ENCODE results near the gene POLRMT. TPM values are rescaled to one million over a fixed set of nuclear protein-coding genes. Genes with fewer than 3 reads are reported as not detected.
A peak's percentile ranks its signal among the peaks of the same experiment; 100 is the strongest.
"Not testable (repeated sequence)": the region's sequence is repeated elsewhere in the genome, so short reads cannot be mapped to it uniquely, and the experiment has no call there.

The POLRMT gene
- total RNA-seq, 1 experiment from 2014 or later, result 86.9 TPM

GRCh38 chr19:594265-594870 lies 39.0 kb downstream of the POLRMT start:
- no peak for DNase-seq (ENCODE audit: low read depth)

DNA sequence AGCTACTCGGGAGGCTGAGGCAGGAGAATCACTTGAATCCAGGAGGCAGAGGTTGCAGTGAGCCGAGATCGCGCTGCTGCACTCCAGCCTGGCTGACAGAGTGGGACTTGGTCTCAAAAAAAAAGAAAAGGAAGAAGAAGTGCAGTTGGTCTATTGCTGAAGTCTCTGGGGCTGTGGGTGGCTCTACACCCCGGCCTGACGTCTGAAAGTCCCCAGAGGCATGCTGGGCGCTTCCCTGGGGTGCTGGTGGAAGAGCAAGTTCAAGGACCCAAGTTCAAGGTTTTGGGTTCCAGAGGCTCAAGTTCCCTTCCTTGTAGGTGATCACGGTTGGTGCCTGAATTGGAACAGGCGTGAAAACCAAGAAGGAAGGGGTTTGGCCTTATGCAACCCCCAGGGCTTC lies 39.8 kb downstream of the POLRMT start:
- DNase-seq (ENCODE audit: low read depth), result no peak

- DNase-seq (ENCODE audit: low read depth), result no peak
These were observed 40.3 kb downstream of the POLRMT start for GRCh38 chr19:593055-593454.

DNA sequence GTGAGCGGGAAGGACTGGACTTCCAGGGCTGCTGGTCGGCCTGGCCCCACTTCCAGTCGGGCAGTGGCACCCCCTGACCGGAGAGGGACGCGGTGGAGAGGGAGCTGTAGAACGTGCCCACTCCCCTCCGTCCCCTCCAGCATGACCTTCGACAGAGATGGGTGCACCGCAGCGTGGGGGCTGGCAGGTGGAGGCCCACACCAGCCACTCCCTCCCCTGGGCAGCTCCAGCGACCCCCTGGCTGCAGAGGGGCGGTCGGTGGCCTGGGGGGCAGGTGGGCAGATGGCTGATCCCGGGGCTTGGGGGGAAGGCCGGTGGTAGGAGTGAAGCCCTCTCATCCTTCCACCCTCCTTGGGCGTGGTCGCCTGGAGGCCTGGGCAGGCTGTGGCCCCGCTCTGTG lies 41.2 kb downstream of the POLRMT start:
- no peak for DNase-seq (ENCODE audit: low read depth)

DNA sequence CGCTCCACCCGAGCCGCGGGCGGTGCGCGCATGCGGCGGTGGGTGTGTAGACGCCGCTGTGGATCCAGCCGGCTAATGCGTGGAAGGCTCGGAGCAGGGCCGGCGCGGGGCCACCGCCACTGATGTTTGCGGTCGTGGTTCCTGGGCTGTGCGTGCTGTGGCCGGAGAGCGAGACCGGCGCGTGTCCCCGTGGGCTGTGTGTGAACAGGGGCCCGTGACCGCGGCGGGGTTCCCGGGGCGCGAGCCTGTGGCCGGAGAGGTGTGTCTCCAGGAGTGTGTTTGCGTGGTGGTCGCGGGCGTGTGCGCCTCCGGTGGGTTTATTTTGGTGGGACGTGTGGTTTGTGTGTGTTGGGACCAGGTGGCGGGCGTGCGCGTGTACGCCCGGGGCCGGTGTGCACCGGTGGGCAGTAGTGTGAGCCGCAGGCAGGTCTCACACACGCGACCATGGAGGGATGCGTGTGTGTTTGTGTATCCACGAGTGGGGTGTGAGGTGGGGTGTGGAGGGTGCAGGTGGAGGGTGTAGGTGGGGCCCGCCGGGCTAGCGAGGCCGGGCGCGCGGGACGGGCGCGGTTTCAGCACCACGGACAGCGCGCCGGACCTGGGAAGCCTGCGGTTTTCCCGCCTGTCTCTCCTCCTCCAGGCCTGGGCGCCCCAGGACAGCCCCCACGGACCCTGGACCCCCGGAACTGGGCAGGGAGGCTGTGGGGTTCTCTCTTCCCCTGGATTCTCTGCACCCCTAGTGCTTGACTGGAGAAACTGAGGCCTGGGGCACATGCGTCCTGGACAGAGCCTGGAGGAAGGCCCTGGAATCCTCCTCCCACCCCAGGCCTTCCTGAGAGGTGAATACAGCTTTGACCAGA lies 42.0 kb downstream of the POLRMT start:
- no peak for DNase-seq (ENCODE audit: low read depth)

DNA sequence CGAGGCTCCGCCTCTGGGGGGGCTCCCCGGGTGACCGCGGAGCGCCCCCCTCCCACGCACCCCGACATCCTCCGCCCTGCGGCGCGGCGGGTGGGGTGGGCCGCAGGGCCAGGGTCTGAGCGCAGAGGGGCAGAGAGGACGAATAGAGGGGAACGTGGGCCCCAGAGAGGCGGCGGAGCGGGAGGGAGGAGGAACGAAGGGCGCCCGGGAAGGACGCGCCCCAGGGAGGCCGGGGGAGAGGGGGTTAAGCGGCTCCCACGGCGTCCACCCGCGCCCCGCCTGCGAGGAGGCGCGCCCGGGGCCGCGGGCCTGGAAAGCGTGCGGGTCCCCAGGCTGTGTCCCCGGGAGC lies 42.6 kb downstream of the POLRMT start:
- DNase-seq (ENCODE audit: low read depth), result no peak

DNA sequence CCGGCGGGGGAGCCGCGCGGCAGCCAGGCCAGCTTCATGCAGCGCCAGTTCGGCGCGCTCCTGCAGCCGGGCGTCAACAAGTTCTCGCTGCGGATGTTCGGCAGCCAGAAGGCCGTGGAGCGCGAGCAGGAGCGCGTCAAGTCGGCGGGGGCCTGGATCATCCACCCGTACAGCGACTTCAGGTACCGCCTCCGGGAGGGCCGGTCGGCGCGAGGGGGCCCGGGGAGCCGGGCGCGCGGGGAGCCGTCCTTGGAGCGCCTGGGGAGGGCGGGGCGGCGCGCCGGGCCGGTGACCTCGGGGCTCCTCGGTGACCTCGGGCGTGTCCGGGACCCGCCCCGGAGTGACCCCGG lies 43.0 kb downstream of the POLRMT start:
- DNase-seq (ENCODE audit: low read depth), result no peak

DNA sequence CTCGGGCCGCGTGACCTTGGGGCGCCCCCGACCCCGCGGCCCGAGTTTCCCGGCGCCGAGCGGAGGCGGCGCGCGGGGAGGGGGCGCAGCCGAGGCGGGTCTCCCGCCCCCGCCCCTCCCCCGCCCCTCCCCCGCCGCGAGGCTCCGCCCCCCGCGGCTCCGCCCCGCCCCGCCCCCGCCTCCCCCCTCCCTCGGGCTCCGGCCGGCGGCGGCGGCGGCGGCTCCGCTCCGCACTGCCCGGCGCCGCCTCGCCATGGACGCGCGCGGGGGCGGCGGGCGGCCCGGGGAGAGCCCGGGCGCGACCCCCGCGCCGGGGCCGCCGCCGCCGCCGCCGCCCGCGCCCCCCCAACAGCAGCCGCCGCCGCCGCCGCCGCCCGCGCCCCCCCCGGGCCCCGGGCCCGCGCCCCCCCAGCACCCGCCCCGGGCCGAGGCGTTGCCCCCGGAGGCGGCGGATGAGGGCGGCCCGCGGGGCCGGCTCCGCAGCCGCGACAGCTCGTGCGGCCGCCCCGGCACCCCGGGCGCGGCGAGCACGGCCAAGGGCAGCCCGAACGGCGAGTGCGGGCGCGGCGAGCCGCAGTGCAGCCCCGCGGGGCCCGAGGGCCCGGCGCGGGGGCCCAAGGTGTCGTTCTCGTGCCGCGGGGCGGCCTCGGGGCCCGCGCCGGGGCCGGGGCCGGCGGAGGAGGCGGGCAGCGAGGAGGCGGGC lies 43.5 kb downstream of the POLRMT start, which contains the start of gene HCN2:
Gene HCN2 (plus strand): TSS at position 189 of the 703 bp plus-strand sequence. CDS start 65 bp downstream, at position 254.
- no peak for DNase-seq (ENCODE audit: low read depth)

GRCh38 chr19:588741-589692 lies 44.3 kb downstream of the POLRMT start:
- no peak for DNase-seq (ENCODE audit: low read depth)

DNA sequence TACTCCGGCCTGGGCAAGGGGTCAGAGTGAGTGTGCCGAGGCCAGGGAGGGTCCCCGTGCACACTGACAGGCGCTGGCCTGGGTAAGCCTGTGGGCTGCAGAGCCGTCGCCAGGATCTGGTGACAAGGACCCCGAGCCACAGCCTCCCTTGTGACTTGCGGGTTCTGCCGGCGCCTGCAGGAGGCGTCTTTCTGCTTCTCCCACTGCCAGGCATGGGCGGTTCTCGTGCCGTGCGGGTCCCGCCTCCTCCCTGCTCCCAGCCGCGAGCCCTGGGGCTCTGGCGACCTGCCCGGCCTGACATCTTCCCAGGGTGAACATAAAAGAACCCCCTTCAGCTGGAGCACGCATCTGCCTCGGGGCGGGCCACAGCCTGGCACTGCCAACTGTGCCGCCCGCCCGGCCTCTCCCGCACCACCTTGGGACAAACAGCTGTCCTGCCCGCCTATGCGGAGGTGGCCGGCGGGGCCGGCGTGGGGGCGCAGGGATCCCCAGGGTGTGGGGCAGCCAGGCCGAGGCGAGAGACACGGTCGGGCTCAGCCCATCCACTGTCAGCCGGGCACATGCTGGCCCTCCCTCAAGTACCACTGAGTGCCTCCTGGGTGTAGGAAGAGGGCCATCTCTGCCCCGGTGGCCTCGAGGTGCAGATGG lies 45.1 kb downstream of the POLRMT start:
- peak; percentile 59 for DNase-seq (ENCODE audit: low read depth)

DNA sequence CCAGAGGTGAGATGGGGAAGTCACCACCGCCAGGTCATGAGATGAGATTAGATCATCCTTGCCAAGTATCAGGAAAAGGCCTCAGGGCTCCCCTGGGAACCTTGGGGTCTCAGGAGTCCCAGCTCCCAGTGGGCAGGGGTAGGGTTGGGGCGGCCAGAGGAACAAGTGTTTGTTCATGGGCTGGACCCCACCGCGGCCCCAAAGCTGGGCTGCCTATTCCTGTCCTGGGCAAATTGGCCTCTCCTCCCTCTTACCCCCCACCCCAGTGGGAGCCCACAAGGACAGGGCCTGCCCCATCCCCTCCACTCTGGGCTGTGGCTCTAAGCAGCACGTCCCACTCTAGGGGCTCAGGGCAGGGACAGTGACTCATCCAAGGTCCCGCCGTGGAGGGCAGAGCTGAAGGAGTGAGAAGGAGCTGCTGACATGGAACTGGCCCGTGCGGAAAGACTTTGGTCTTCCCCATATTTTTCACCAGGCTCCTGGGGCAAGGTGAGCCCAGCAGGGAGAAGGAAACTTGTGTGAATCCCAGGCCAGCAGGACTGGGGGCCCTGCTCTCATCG lies 47.7 kb downstream of the POLRMT start:
- DNase-seq (ENCODE audit: low read depth), result no peak

GRCh38 chr19:585146-585545 lies 48.2 kb downstream of the POLRMT start:
- DNase-seq (ENCODE audit: low read depth), result not testable (repeated sequence)

- peak; percentile 34 for DNase-seq (ENCODE audit: low read depth)
These were observed 48.9 kb downstream of the POLRMT start for GRCh38 chr19:584240-585001.

GRCh38 chr19:583968-584239 lies 49.4 kb downstream of the POLRMT start:
- no peak for DNase-seq (ENCODE audit: low read depth)

GRCh38 chr19:583198-583967 lies 50.0 kb downstream of the POLRMT start:
- DNase-seq (ENCODE audit: low read depth), result no peak

GRCh38 chr19:582497-583197 lies 50.7 kb downstream of the POLRMT start:
- no peak for DNase-seq (ENCODE audit: low read depth)

GRCh38 chr19:581399-582111 lies 51.8 kb downstream of the POLRMT start:
- DNase-seq (ENCODE audit: low read depth), result no peak

Data from HT1080 (cell line).